Measurements from ENCODE around the gene CES2. TPM values are rescaled to one million over a fixed set of nuclear protein-coding genes. Genes with fewer than 3 reads are reported as not detected.
"Not testable (repeated sequence)": the region's sequence is repeated elsewhere in the genome, so short reads cannot be mapped to it uniquely, and the experiment has no call there.

The CES2 gene
- polyA plus RNA-seq, 1 of the 3 experiments (the other 2 are of a cell fraction), result 33.1 TPM

DNA sequence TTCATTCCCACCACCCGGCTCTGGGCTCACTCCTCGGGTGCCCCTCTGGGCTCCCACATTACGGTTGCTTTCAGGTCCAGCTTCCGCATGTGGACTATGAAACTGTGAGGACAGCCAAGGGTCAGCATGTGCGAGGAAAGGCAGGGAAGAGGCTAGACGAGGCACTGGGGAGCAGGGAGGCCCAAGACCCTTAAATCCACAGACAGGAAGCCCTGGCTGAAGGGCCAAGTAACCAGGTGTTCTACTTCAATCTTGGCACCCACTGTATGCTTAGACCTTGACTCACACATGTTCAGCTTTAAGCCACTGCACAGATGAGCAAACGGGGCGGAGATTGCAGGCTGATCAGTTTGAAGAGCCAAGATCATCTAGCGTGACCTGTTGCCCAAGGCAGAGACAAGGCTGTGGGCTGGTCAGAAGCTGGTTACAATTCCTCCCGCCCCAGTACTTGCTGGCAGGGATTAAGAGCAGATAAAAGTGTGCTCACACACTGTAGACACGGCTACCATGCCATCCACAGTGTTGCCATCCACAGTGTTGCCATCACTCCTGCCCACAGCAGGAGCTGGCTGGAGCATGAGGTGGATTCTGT lies 53.0 kb downstream of the CES2 start, which contains the start of gene CES4A:
Gene CES4A (plus strand): TSS at position 393 of the 592 bp plus-strand sequence. CDS start 184 bp downstream, at position 577.
- no peak within 1 kb of the TSS for H3K4me3 ChIP-seq (ENCODE audit: low read depth in 2 of 2, low read length in 1 of 2)
- H3K9ac ChIP-seq, result no peak within 1 kb of the TSS
- TF ChIP-seq POLR2AphosphoS5 (IDR thresholded peaks at IDR 0.05; ENCODE audit: low read depth, low read length) (no peak), NRF1 (IDR thresholded peaks at IDR 0.05; ENCODE audit: low read depth, low read length) (no peak), RCOR1 (IDR thresholded peaks at IDR 0.05; ENCODE audit: low read length) (no peak), RXRA (IDR thresholded peaks at IDR 0.05; ENCODE audit: borderline replicate concordance, low read depth) (no peak), CHD2 (IDR thresholded peaks at IDR 0.05; ENCODE audit: low read length, partially characterized antibody) (no peak), MEF2A (IDR thresholded peaks at IDR 0.05; ENCODE audit: borderline replicate concordance, low read depth) (no peak), TEAD4 (IDR thresholded peaks at IDR 0.05; ENCODE audit: borderline replicate concordance, insufficient read depth) (no peak)
- TF ChIP-seq, protein P1, sequence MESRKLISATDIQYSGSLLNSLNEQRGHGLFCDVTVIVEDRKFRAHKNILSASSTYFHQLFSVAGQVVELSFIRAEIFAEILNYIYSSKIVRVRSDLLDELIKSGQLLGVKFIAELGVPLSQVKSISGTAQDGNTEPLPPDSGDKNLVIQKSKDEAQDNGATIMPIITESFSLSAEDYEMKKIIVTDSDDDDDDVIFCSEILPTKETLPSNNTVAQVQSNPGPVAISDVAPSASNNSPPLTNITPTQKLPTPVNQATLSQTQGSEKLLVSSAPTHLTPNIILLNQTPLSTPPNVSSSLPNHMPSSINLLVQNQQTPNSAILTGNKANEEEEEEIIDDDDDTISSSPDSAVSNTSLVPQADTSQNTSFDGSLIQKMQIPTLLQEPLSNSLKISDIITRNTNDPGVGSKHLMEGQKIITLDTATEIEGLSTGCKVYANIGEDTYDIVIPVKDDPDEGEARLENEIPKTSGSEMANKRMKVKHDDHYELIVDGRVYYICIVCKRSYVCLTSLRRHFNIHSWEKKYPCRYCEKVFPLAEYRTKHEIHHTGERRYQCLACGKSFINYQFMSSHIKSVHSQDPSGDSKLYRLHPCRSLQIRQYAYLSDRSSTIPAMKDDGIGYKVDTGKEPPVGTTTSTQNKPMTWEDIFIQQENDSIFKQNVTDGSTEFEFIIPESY (IDR thresholded peaks at IDR 0.05; ENCODE audit: borderline replicate concordance, low read depth), result no peak
- TF ChIP-seq, protein P2, sequence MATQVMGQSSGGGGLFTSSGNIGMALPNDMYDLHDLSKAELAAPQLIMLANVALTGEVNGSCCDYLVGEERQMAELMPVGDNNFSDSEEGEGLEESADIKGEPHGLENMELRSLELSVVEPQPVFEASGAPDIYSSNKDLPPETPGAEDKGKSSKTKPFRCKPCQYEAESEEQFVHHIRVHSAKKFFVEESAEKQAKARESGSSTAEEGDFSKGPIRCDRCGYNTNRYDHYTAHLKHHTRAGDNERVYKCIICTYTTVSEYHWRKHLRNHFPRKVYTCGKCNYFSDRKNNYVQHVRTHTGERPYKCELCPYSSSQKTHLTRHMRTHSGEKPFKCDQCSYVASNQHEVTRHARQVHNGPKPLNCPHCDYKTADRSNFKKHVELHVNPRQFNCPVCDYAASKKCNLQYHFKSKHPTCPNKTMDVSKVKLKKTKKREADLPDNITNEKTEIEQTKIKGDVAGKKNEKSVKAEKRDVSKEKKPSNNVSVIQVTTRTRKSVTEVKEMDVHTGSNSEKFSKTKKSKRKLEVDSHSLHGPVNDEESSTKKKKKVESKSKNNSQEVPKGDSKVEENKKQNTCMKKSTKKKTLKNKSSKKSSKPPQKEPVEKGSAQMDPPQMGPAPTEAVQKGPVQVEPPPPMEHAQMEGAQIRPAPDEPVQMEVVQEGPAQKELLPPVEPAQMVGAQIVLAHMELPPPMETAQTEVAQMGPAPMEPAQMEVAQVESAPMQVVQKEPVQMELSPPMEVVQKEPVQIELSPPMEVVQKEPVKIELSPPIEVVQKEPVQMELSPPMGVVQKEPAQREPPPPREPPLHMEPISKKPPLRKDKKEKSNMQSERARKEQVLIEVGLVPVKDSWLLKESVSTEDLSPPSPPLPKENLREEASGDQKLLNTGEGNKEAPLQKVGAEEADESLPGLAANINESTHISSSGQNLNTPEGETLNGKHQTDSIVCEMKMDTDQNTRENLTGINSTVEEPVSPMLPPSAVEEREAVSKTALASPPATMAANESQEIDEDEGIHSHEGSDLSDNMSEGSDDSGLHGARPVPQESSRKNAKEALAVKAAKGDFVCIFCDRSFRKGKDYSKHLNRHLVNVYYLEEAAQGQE (IDR thresholded peaks at IDR 0.05; ENCODE audit: low read depth, low read length), result no peak
- H3K27ac ChIP-seq (ENCODE audit: low read depth in 2 of 2, low read length in 1 of 2), result no peak within 1 kb of the TSS
- DNase-seq, result no peak
- no peaks in the 10 kb centered on the region for H3K27me3 ChIP-seq (ENCODE audit: insufficient read depth)
- no peak within 1 kb of the TSS for H2AFZ ChIP-seq (ENCODE audit: low read depth)
- ChIA-PET CTCF (interaction anchor here (1.3 to 2.9 kb wide), 4 partner anchors 10 to 171 kb away, joined by 3 to 12 read pairs (median 6); partner anchors contain the start of genes FBXL8 and TRADD), POLR2A (no interaction called here)
- no peaks in the 10 kb centered on the region for H3K9me3 ChIP-seq
- H3F3A ChIP-seq (replicated peaks; ENCODE audit: insufficient read depth), result no peaks in the 10 kb centered on the region
- no peaks in the 10 kb centered on the region for H3K36me3 ChIP-seq (replicated peaks in 1 of 2; ENCODE audit: control insufficient read depth in 1 of 2, insufficient read depth in 2 of 2, low read length in 1 of 2)
- H3K9me2 ChIP-seq, result no peaks in the 10 kb centered on the region
- H3K4me2 ChIP-seq, result no peak within 1 kb of the TSS
- no peaks in the 10 kb centered on the region for H4K20me1 ChIP-seq (ENCODE audit: insufficient read depth)
- WGBS (ENCODE audit: low lambda C conversion rate), result 90% methylated on average over 11 of the region's 11 CpGs
- no peaks in the 10 kb centered on the region for H3K4me1 ChIP-seq (ENCODE audit: control insufficient read depth in 1 of 2, insufficient read depth in 2 of 2, low read depth in 1 of 2, low read length in 1 of 2)
- H3K79me2 ChIP-seq (ENCODE audit: insufficient read depth), result no peaks in the 10 kb centered on the region

DNA sequence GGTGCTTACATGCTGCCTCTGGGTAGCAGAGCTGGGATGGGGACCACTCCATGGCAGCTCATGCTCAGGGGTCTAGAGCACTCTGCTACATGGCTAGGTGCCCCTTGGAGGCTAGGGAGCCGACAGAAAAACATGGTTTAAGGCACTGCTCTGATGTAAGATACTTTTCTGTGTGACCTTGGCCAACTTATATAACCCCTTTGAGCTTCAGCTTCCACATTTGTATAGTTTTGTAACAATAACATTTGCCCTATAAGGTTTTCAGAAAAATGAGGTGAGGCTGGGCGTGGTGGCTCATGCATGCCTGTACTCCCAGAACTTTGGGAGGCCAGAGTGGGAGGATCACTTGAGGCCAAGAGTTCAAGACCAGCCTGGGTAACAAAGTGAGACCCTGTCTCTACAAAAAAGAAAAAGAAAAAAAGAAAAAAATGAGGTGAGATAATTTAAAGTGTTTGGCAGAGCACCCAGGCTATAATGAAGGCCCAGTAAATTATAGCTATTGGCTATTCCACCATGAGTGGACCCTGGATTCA lies 56.3 kb downstream of the CES2 start:
- Histone ChIP-seq H2AFZ (ENCODE audit: low read depth) (no peak overlapping the region), H3K27me3 (ENCODE audit: insufficient read depth) (no peaks in the 10 kb centered on the region), H3K4me1 (ENCODE audit: control insufficient read depth in 1 of 2, insufficient read depth in 2 of 2, low read depth in 1 of 2, low read length in 1 of 2) (no peaks in the 10 kb centered on the region), H3K9me2 (no peaks in the 10 kb centered on the region), H3K27ac (ENCODE audit: low read depth in 2 of 2, low read length in 1 of 2) (no peak overlapping the region), H4K20me1 (ENCODE audit: insufficient read depth) (no peaks in the 10 kb centered on the region), H3K4me2 (no peak overlapping the region), H3K9ac (no peak overlapping the region), H3K4me3 (ENCODE audit: low read depth in 2 of 2, low read length in 1 of 2) (no peak overlapping the region), H3F3A (replicated peaks; ENCODE audit: insufficient read depth) (no peaks in the 10 kb centered on the region), H3K79me2 (ENCODE audit: insufficient read depth) (no peaks in the 10 kb centered on the region), H3K36me3 (replicated peaks in 1 of 2; ENCODE audit: control insufficient read depth in 1 of 2, insufficient read depth in 2 of 2, low read length in 1 of 2) (no peaks in the 10 kb centered on the region), H3K9me3 (no peaks in the 10 kb centered on the region)
- WGBS (ENCODE audit: low lambda C conversion rate), result 63% methylated on average over 2 of the region's 2 CpGs
- POLR2A ChIA-PET, result interaction anchor here (0.6 kb wide), 1 partner anchor 1054 kb away, joined by 6 read pairs; no protein-coding TSS in a partner anchor
- DNase-seq, result no peak
- CTCF ChIA-PET, result interaction anchor here (0.8 to 3.9 kb wide), 8 partner anchors 13 to 193 kb away, joined by 3 to 20 read pairs (median 4); no protein-coding TSS in a partner anchor
- no peak for TF ChIP-seq EZH2phosphoT487 (IDR thresholded peaks at IDR 0.05; ENCODE audit: borderline replicate concordance, low read depth)

DNA sequence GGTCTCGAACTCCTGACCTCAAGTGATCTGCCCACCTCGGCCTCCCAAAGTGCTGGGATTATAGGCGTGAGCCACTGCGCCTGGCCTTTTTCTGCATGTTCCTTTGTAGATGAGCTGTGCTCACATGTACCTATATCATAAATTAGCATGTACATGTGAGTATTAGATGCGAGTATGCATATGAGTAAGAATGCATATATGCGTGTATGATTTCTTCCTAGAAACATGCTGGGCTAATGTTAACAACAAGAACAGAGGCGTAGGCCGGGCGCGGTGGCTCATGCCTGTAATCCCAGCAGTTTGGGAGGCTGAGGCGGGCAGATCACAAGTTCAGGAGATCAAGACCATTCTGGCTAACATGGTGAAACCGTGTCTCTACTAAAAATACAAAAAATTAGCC lies 58.2 kb downstream of the CES2 start:
- CTCF ChIA-PET, result interaction anchor here (2.6 to 3.9 kb wide), 2 partner anchors 16 to 162 kb away, joined by 9 to 20 read pairs; no protein-coding TSS in a partner anchor
- H3K9me2 ChIP-seq; H3F3A ChIP-seq (replicated peaks; ENCODE audit: insufficient read depth); H3K4me2 ChIP-seq; H3K9ac ChIP-seq; H2AFZ ChIP-seq (ENCODE audit: low read depth); H3K27ac ChIP-seq (ENCODE audit: low read depth in 2 of 2, low read length in 1 of 2); H3K27me3 ChIP-seq (ENCODE audit: insufficient read depth); H3K36me3 ChIP-seq (replicated peaks in 1 of 2; ENCODE audit: control insufficient read depth in 1 of 2, insufficient read depth in 2 of 2, low read length in 1 of 2); POLR2A ChIA-PET; H3K79me2 ChIP-seq (ENCODE audit: insufficient read depth); H3K9me3 ChIP-seq; H4K20me1 ChIP-seq (ENCODE audit: insufficient read depth); H3K4me1 ChIP-seq (ENCODE audit: control insufficient read depth in 1 of 2, insufficient read depth in 2 of 2, low read depth in 1 of 2, low read length in 1 of 2); DNase-seq; H3K4me3 ChIP-seq (ENCODE audit: low read depth in 2 of 2, low read length in 1 of 2): not testable (repeated sequence)
- WGBS (ENCODE audit: low lambda C conversion rate), result 84% methylated on average over 12 of the region's 12 CpGs

Measured in SK-N-SH (cell line).